GM12892 (cell line): ENCODE data around the gene CDH4.

Experiments
- POLR2A ChIP-seq: IDR thresholded peaks from 2 replicates; pipeline ENCODE4 v1.6.1; 2011; ENCODE audit warnings: low read depth, low read length, control low read depth
- POLR2AphosphoS5 ChIP-seq: IDR thresholded peaks from 2 replicates; pipeline ENCODE4 v1.6.1; 2011; ENCODE audit warnings: low read depth, low read length, control low read depth

GRCh38 chr20:61210862-61211261 lies 41.2 kb upstream of the CDH4 start:
- TF ChIP-seq POLR2AphosphoS5 = no peak
- TF ChIP-seq POLR2A = no peak
